ENCODE results near the gene USP40.

DNA sequence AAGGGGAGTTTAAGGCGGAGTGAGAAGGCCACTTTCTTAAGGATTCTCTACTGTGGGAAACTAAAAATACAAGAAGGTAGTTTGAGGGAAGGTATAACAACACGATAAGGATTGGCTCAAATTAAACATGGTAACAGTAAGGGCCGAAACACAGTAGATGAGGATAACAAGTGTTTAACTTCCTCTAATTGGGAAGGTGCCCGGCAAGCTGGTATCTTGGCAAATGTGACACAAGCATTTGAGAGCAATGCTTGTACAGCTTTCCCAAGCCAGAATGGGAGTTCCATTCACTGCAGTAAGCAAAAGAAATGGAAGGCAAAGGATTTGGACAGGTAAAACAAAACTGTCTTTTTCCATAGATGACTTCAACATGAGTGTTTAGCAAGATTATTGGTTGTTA is 19.8 kb downstream of the USP40 start:
- TF ChIP-seq, protein P1, sequence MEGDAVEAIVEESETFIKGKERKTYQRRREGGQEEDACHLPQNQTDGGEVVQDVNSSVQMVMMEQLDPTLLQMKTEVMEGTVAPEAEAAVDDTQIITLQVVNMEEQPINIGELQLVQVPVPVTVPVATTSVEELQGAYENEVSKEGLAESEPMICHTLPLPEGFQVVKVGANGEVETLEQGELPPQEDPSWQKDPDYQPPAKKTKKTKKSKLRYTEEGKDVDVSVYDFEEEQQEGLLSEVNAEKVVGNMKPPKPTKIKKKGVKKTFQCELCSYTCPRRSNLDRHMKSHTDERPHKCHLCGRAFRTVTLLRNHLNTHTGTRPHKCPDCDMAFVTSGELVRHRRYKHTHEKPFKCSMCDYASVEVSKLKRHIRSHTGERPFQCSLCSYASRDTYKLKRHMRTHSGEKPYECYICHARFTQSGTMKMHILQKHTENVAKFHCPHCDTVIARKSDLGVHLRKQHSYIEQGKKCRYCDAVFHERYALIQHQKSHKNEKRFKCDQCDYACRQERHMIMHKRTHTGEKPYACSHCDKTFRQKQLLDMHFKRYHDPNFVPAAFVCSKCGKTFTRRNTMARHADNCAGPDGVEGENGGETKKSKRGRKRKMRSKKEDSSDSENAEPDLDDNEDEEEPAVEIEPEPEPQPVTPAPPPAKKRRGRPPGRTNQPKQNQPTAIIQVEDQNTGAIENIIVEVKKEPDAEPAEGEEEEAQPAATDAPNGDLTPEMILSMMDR (IDR thresholded peaks at IDR 0.05) = no peak
- TF ChIP-seq POLR2A (IDR thresholded peaks at IDR 0.05; ENCODE audit: low read depth) = no peak
- TF ChIP-seq EP300 (IDR thresholded peaks at IDR 0.05) = no peak

Measured in esophagus muscularis mucosa (tissue), 4 donors.